ENCODE measurements around the gene MOAP1.

MOAP1 gene

GRCh38 chr14:93206793-93207467 lies 22.2 kb upstream of the MOAP1 start, which contains the start of the genes GON7 and UBR7 (continued):
- 0 out of 2 replicates have a peak, but pooled peaks have one; percentile 18 for TF ChIP-seq ZNF610 (tag by site-specific recombination; IDR thresholded peaks at IDR 0.05; ENCODE audit: borderline replicate concordance)

GRCh38 chr14:93201155-93201704 lies 16.5 kb upstream of the MOAP1 start:
- Histone ChIP-seq H3K36me3 (ENCODE audit: control insufficient read depth in 2 of 2, insufficient read depth in 1 of 2, low read length in 2 of 2) (peaks cover 3% of the 10 kb centered on the region in 2 experiments), H3K4me3 (ENCODE audit: low read depth, low read length) (no peak overlapping the region), H3K9me3 (ENCODE audit: control insufficient read depth, insufficient read depth, low read depth, low read length) (no peaks in the 10 kb centered on the region), H3K4me1 (ENCODE audit: control insufficient read depth, insufficient read depth, low read length) (no peaks in the 10 kb centered on the region), H3K27ac (ENCODE audit: extremely low read depth, low read depth, low read length) (no peak overlapping the region)
- ChIA-PET POLR2A (no interaction called here), CTCF (no interaction called here)
- TF ChIP-seq HOXA7 (CRISPR knock-in tag; IDR thresholded peaks at IDR 0.05; ENCODE audit: borderline replicate concordance) (no peak), ZBTB17 (tag by site-specific recombination; IDR thresholded peaks at IDR 0.05) (no peak), ZNF514 (tag by site-specific recombination; IDR thresholded peaks at IDR 0.05) (no peak), ZFHX2 (tag by site-specific recombination; conservative IDR thresholded peaks at IDR 0.05) (no peak), ZNF544 (tag by site-specific recombination; IDR thresholded peaks at IDR 0.05) (no peak), KLF8 (tag by site-specific recombination; IDR thresholded peaks at IDR 0.05) (no peak), ZNF624 (tag by site-specific recombination; IDR thresholded peaks at IDR 0.05) (no peak), ZNF664 (tag by site-specific recombination; IDR thresholded peaks at IDR 0.05) (0 out of 2 replicates have a peak, but pooled peaks have one; percentile 9), ZNF449 (tag by site-specific recombination; IDR thresholded peaks at IDR 0.05) (peak; percentile 90)
- TF ChIP-seq, protein P1, sequence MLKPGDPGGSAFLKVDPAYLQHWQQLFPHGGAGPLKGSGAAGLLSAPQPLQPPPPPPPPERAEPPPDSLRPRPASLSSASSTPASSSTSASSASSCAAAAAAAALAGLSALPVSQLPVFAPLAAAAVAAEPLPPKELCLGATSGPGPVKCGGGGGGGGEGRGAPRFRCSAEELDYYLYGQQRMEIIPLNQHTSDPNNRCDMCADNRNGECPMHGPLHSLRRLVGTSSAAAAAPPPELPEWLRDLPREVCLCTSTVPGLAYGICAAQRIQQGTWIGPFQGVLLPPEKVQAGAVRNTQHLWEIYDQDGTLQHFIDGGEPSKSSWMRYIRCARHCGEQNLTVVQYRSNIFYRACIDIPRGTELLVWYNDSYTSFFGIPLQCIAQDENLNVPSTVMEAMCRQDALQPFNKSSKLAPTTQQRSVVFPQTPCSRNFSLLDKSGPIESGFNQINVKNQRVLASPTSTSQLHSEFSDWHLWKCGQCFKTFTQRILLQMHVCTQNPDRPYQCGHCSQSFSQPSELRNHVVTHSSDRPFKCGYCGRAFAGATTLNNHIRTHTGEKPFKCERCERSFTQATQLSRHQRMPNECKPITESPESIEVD (tag by site-specific recombination; IDR thresholded peaks at IDR 0.05) = peak; percentile 78

GRCh38 chr14:93200553-93200952 lies 15.9 kb upstream of the MOAP1 start:
- CTCF ChIA-PET = no interaction called here
- Histone ChIP-seq H3K36me3 (ENCODE audit: control insufficient read depth in 2 of 2, insufficient read depth in 1 of 2, low read length in 2 of 2) (peaks cover 3% of the 10 kb centered on the region in 2 experiments), H3K4me1 (ENCODE audit: control insufficient read depth, insufficient read depth, low read length) (no peaks in the 10 kb centered on the region), H3K4me3 (ENCODE audit: low read depth, low read length) (no peak overlapping the region), H3K27ac (ENCODE audit: extremely low read depth, low read depth, low read length) (no peak overlapping the region), H3K9me3 (ENCODE audit: control insufficient read depth, insufficient read depth, low read depth, low read length) (no peaks in the 10 kb centered on the region)
- POLR2A ChIA-PET = no interaction called here
- TF ChIP-seq ZNF777 (tag by site-specific recombination; IDR thresholded peaks at IDR 0.05; ENCODE audit: borderline replicate concordance) (no peak), ZNF391 (tag by site-specific recombination; IDR thresholded peaks at IDR 0.05; ENCODE audit: borderline replicate concordance, low read depth) (no peak), ZFP37 (tag by site-specific recombination; IDR thresholded peaks at IDR 0.05) (no peak), ZNF354C (tag by site-specific recombination; IDR thresholded peaks at IDR 0.05; ENCODE audit: borderline replicate concordance, low read depth) (no peak), MYNN (tag by site-specific recombination; IDR thresholded peaks at IDR 0.05; ENCODE audit: borderline replicate concordance) (no peak), ZNF140 (tag by site-specific recombination; IDR thresholded peaks at IDR 0.05) (no peak), OVOL3 (tag by site-specific recombination; IDR thresholded peaks at IDR 0.05) (no peak), HOXC10 (CRISPR knock-in tag; IDR thresholded peaks at IDR 0.05) (no peak), TCF7L2 (IDR thresholded peaks at IDR 0.05; ENCODE audit: borderline replicate concordance, low read depth, low read length) (no peak), GLIS2 (tag by site-specific recombination; IDR thresholded peaks at IDR 0.05) (no peak), SALL2 (tag by site-specific recombination; IDR thresholded peaks at IDR 0.05; ENCODE audit: borderline replicate concordance) (no peak), ZNF138 (tag by site-specific recombination; IDR thresholded peaks at IDR 0.05; ENCODE audit: borderline replicate concordance) (no peak), ZNF112 (tag by site-specific recombination; IDR thresholded peaks at IDR 0.05) (no peak)
